Stimulated activated CD8-positive, alpha-beta memory T cell treated with anti-CD3 and anti-CD28 coated beads, Interleukin-15, amount 100 ng/mL, for 48 hours (primary cell): Measurements from ENCODE around the gene TMEM270.
A peak's percentile ranks its signal among the peaks of the same experiment; 100 is the strongest.
"Not testable (repeated sequence)": the region's sequence is repeated elsewhere in the genome, so short reads cannot be mapped to it uniquely, and the experiment has no call there.

Experiments used
- DNase-seq, 2 donors: peaks; one replicate each; pipeline ENCODE4 v3.0.0-alpha.2; 2020; ENCODE audit warnings: low read depth in 2 of 2

TMEM270 gene, protein sequence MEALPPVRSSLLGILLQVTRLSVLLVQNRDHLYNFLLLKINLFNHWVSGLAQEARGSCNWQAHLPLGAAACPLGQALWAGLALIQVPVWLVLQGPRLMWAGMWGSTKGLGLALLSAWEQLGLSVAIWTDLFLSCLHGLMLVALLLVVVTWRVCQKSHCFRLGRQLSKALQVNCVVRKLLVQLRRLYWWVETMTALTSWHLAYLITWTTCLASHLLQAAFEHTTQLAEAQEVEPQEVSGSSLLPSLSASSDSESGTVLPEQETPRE

DNA sequence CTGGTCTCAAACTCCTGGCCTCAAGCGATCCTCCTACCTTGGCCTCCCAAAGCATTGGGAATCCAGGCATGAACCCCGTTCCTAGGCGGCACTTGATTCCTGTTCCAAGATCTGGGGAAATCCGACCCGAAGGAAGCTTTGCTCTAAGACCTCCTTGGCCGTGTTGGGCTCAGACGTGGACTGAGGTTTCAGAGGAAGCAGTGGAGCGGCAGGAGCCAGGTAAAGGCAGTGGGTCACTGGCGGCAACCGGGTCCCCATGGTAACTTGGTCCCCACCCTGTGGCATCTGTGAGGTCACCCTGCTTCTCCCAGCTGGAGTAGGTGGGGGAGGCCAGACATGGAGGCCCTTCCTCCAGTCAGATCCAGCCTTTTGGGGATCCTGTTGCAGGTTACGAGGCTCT lies at the start of gene TMEM270:
Gene TMEM270 (plus strand): TSS at position 301 of the 400 bp plus-strand sequence. CDS start 36 bp downstream, at position 337.
- no peak for DNase-seq

DNA sequence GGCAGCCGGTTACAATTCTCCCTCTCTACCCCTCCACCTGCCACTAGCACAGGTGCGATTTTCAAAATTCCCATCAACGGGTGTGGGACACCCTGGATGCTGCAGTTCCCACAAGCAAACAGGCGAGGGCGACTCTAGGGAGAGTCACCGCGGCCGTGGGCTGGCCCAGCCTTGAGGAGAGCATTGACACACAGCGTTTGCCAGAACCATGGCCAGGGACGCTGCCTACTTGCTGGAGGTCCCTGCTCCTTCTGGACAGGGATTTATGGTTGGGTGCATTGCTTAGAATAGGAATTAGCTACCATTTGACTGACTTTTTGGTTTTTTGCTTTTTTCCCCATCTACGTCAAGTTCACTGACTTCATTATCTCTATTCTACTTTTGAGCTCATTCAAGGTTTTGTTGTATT lies 49.2 kb upstream of the TMEM270 start:
- DNase-seq = peak; percentile 12 to 42

DNA sequence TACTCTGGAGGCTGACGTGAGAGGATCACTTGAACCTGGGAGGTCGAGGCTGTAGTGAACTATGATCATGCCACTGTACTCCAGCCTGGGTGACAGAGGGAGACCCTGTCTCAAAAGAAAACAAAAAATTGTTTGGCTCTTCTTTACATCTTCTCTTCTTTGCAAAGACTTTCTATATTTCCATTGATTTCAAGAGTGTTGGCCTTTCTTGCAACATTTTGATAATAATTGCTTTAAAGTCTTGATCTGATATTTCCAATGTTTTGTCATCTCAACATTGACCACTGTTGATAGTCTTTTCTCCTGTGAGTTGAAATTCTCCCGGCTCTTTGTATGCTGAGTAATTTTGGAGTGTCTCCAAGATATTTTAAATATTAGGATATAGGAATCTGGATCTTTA lies 48.0 kb upstream of the TMEM270 start:
- no peak for DNase-seq

DNA sequence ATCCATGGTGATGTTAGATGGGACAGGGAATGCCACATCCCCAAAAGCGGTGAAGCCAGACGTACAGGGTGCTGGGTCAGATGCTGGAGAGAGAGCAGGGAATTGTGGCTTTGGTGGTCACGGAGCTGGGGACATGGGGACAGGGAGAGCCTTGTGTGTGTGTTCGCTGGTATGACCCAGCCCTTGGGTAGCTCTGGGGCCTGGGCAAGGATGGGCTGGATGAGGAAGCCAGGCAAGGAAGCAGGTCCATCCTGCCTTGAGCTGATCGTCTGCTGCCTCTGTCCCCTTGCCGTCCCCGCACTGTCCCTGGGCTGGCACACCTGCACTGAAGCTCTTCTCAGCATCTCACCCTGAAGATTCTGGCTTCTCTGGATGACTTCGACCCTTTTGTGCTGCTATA lies 45.5 kb upstream of the TMEM270 start:
- no peak for DNase-seq

DNA sequence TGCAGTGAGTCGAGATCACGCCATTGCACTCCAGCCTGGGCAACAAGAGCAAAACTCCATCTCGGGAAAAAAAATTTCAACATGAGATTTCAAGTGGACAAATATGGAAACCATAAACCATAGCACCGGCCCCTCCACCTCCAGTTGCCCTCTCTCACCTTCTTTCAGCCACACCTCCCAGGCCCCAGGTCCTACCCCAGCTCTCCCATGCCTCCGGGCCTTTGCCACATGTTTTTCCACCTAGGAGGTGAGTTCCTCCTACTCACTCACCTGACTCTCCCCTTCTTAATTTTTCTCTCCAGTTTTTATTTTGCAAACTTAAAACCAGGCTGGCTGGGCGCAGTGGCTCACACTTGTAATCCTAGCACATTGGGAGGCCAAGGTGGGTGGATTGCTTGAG lies 43.8 kb upstream of the TMEM270 start:
- DNase-seq = no peak

DNA sequence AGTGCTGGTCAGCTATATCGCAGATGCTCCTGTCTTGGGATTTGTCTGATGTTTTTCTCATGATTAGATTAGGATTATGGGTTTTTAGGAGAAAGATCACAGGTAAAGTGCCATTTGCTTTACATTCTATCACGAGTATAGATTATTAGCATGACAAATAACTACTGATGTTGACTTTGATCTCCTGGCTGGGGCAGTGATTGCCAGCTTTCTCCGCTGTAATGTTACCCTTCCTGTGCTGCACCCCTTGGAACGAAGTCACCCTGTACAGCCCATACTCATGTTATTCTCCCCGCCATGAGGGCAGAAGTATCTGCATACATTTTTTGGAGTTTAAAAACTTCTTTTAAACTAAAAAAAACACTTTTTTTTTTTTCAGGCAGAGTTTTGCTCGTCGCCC lies 40.9 kb upstream of the TMEM270 start:
- no peak for DNase-seq

DNA sequence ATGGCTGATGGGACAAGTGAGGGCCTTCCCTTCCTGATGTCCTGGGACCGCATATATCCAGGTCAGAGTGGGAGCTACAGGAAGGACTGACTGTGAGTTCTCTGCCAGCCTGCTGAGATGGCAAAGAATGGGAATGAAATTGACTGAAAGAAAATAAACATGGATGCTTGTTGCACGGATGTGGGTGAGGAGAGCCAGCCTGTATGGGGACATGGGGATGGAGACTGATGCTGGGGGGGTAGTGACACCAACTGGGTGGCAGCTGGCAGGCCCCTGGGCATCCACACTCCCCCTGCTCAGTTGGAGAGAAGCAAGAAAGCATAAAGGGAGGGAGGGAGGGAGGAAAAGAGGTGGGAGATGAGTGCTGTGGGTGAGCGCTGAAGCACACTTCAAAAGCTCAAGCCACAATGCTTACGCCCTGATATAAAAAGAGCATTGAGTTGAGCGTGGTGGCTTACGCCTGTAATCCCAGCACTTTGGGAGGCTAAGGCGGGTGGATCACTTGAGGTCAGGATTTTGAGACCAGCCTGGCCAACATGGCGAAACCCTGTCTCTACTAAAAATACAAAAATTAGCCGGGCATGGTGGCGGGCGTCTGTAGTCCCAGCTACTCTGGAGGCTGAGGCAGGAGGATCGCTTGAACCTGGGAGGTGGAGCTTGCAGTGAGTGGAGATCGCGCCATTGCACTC lies 39.2 kb upstream of the TMEM270 start:
- DNase-seq = not testable (repeated sequence)

DNA sequence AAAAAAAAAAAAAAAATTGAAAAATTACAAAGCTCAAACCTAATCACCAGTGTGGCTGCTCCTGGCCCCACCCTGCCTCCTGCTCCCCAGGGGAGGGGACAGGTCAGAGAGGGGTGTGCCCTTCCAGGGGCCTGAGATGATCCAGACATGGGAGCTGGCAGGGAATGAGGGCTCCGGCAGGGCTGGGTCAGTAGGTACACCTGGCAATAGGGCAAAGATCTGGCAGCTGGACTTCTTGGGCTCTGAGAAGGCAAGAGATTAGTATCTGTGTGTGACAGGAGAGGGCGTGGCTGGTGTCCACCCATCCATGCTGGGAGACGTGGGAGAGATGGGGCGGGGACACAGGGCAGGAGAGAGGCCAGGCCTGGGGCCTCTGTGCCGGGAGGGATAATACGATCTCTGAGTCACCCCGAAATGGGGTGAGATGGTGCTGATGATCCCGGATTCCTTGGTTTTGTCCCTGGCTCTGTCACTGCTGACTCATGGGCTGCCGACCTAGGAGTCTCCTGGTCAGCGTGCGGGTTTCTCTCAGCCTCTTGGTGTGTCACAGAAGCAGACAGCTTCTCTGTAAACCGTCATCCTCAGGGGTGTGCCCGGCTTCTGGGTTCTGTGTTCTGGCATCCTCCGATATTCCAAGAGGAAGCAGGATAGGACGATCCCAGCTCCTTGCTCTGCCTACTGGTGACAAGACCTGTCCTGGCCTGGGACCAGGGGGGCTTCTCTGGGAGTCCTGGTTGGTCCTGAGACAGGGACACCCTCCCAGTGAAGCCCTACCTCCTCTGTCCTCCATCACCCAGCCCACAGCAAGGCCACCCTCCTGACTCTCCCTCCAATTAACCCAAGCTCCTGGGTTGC lies 38.4 kb upstream of the TMEM270 start:
- DNase-seq = no peak

DNA sequence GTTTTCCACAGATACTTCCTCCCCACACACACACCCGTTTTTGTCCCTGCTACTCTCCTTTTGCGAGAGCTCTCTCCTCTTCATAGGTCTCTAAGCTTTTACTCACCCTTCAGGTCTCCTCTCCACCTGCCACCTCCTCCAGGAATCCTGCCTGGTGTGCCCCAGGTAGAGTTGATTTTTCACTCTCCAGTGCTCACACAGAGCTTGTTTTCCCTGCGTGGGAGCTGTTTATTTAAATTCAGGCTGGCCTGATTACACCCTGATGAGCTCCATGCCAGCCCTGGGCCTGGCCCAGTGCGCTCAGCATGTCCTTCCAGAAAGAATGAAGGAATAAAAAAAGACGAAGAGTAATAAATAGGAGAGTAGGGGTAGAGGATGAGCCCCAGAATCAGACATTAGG lies 37.7 kb upstream of the TMEM270 start:
- no peak for DNase-seq

DNA sequence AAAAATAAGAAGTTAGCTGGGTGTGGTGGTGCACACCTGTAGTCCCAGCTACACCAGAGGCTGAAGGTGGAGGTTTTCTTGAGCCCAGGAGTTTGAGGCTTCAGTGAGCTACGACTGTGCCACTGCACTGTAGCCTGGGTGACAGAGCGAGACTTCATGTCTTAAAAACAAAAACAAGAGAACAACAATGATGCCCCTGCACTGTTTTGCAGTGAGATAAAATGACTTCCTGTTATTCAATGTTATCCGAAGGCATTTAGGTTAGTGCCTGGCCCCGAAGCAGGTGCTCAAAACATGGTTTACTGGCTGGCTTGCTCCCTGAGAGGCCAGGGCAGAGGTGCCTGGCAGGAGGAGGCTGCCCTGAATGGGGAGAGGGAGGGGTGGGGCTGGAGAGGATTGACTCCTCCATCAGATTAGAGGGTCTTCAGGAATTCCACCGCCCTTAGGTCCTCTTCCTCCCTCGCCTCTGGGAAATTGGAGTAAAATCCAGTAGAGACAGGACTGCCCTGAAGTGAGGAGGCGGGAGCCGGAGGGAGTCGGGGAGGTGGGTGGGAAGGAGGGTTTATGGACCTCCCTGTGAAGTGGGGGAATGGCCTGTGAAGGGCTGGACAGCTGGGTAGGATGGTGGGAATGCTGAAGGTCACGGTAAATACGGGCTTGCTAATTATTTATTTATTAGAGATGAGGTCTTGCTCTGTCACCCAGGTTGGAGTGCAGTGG lies 36.9 kb upstream of the TMEM270 start:
- DNase-seq = no peak

DNA sequence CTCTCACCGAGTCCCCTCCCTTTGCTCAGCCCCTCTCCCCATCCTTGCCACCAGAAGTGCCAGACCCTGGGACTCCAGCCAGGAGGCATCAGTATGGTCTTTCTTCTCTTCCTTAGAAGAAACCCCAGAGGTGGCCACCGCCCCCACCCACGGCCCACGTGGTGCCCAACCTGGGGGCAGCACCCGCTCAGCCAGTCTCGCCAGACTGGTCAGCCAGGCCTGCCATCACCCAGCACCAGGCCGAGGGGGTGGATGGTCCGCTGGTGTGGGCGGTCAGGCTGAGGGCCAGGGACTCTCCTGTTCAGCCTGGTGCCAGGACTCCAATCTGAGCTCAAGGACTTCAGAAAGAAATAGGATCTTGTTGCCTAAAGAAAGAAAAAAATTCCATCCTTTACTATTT lies 36.0 kb upstream of the TMEM270 start:
- no peak for DNase-seq

DNA sequence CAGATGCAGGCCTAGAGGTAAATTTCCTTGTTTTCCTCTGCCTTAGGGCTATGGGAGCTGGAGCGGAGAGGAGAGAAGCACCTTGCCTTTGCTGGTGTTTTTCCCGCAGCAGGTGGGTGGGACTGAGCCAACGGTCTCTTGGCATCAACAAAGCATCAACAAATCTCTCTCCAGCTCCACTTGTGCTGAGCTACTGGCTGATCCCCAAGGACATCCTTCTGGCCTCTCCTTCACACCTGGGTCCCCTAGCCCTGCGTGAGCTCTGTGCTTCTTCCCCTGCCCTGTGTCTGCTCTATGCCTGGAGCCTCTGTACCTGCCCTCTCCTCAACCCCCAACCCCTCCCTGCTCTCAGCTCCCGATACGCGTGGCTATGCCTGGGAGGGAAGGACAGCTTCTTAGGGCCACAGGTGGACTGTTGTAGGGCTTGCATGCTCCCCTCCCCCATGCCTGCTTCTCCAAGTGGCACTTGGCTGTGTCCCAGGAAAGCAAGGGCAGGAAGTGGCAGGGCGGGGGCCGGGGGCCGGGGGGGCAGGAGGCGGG lies 33.3 kb upstream of the TMEM270 start:
- no peak for DNase-seq

DNA sequence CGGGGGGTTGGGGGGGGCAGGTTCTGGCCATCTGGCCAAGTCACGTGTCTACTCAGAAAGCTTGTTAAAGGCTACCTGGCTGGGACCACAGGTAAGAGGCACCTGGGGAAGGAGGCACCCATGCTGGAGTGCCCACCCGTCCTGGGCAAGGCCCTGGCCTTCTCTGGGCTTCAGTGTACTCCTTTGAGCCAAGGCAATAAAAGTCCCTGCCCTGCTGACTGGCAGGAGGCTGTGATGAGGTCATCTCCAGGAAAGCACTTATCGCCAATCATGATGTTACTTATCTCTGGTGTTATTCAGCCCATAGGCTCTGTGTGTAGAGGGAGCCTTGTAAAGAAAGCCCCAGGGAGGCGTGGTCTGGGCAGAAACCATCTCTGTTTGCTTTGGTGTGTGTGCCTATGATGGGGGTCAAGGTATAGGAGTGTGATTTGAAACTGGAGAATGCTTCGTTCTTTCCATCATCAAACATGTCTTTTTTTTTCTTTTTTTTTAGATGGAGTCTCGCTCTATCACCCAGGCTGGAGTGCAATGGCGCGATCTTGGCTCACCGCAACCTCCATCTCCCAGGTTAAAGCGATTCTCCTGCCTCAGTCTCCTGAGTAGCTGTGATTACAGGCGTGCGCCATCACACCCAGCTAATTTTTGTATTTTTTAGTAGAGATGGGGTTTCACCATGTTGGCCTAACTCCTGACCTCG lies 32.7 kb upstream of the TMEM270 start:
- no peak for DNase-seq

DNA sequence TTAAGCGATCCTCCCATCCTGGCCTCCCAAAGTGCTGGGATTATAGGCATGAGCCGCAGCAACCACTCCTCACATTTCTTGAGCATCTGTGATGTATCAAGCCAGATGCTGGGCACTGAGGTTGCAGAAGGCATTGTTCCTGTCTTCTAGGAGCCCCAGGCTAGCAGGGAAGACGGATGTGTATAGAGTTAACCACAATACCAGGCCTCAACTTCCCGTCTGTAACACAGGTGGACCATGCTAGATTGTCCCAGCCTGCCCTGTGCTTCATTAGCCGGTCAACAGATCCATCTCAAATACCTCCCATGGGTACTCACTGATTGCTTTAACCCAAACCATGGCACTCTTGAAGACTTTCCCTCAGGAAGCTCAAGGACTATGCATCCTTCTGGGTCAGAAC lies 32.0 kb upstream of the TMEM270 start:
- DNase-seq = no peak

DNA sequence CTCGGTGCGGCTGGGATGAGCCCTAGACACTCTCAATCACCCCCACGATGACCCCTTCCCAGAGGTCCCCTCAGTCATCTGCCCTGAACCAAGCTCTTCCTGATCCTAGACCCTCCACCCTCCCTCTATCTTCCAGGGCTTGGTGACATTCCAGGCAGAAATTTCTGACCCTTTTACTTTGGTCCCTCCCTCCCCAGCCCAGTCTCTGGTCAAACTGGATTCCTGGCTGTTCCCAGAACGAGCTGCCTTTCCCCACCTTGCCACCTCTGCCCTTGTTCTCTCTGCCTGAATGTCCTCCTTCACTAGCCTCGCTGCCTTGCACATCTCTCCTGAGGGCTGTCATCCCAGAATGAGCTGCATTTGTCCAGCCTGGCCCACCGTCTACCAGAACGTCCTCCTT lies 31.5 kb upstream of the TMEM270 start:
- DNase-seq = no peak

DNA sequence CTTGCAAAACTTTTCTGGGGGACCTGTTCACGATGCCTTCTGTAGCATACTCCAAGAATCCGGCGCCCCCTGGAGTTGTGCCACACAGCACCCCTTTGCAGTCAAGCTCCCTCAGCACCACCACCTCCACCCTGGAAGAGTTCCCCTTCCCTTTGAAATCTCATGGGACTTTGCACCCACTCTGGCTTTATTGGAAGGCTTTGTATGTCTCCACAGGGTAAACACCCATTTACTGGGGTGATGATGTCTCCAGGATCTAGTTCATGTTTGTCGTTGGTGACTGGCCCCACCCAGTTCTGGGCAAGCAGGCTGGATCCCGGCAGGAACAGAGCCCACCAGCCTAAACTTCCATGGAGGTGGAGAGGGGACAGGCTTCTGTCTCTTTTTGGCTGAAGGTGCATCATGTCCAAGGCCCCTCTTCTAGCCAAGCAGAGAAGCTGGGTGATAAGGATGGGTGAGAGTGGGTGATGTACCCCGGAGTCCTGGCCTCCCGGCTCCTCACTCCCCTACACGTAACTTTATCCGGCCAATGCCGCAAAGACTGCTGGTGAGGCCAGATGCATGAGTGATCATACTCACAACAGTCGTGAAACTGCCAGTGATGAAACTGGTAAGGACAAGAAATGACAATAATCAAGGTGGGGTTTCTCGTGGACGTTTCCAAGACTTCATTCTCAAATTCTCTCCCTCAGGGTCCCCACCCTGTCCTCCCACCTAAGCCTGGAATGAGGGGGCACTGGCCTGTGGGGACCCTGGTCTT lies 30.9 kb upstream of the TMEM270 start:
- no peak for DNase-seq

DNA sequence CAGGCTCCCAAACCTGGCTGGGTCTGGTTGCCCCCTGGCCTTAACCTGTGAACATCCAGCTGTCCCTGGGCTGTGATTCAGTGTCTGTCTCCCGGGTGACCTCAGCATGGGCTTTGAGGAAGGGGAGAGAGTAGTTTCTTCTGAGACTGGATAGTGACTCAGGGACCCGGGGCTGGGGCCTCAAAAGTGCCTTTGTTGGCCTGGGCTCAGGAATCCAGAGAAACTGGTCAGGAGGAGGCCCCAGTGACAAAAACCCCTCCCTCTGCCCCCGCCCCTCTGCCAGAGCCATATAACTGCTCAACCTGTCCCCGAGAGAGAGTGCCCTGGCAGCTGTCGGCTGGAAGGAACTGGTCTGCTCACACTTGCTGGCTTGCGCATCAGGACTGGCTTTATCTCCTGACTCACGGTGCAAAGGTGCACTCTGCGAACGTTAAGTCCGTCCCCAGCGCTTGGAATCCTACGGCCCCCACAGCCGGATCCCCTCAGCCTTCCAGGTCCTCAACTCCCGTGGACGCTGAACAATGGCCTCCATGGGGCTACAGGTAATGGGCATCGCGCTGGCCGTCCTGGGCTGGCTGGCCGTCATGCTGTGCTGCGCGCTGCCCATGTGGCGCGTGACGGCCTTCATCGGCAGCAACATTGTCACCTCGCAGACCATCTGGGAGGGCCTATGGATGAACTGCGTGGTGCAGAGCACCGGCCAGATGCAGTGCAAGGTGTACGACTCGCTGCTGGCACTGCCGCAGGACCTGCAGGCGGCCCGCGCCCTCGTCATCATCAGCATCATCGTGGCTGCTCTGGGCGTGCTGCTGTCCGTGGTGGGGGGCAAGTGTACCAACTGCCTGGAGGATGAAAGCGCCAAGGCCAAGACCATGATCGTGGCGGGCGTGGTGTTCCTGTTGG lies 30.0 kb upstream of the TMEM270 start, which contains the start of gene CLDN4:
Gene CLDN4 (plus strand): TSS at position 316 of the 903 bp plus-strand sequence. CDS start 206 bp downstream, at position 522.
- no peak for DNase-seq

DNA sequence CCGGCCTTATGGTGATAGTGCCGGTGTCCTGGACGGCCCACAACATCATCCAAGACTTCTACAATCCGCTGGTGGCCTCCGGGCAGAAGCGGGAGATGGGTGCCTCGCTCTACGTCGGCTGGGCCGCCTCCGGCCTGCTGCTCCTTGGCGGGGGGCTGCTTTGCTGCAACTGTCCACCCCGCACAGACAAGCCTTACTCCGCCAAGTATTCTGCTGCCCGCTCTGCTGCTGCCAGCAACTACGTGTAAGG lies 29.4 kb upstream of the TMEM270 start:
- no peak for DNase-seq

DNA sequence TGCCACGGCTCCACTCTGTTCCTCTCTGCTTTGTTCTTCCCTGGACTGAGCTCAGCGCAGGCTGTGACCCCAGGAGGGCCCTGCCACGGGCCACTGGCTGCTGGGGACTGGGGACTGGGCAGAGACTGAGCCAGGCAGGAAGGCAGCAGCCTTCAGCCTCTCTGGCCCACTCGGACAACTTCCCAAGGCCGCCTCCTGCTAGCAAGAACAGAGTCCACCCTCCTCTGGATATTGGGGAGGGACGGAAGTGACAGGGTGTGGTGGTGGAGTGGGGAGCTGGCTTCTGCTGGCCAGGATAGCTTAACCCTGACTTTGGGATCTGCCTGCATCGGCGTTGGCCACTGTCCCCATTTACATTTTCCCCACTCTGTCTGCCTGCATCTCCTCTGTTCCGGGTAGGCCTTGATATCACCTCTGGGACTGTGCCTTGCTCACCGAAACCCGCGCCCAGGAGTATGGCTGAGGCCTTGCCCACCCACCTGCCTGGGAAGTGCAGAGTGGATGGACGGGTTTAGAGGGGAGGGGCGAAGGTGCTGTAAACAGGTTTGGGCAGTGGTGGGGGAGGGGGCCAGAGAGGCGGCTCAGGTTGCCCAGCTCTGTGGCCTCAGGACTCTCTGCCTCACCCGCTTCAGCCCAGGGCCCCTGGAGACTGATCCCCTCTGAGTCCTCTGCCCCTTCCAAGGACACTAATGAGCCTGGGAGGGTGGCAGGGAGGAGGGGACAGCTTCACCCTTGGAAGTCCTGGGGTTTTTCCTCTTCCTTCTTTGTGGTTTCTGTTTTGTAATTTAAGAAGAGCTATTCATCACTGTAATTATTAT lies 28.9 kb upstream of the TMEM270 start:
- no peak for DNase-seq
